HEK293 (cell line): ENCODE measurements around the gene OSBP.

Experiments
- CTCF ChIA-PET: fragments of 350-600 bp; formaldehyde crosslinking; extraction: SDS; loops from one replicate; lab custom pipeline; 2021; ENCODE audit warnings: antibody characterized with exemption; lab: Yijun Ruan, JAX
- POLR2A ChIA-PET: fragments of 300-600 bp; formaldehyde crosslinking; extraction: SDS; loops from one replicate; lab custom pipeline; 2020; ENCODE audit warnings: antibody characterized with exemption, inconsistent platforms; lab: Yijun Ruan, JAX
- H3K27ac ChIP-seq: fragments of 200-500 bp; sonication (Bioruptor generic); 2 replicates; pipeline ENCODE4 v1.5.1; 2014; ENCODE audit warnings: low read depth, low read length, control low read depth, inconsistent platforms; ENCODE audit errors: extremely low read depth
- H3K36me3 ChIP-seq, 2 experiments: fragments of 200-500 bp in 1 of 2; sonication (Bioruptor generic) in 1 of 2; 1 replicate in 1 of 2; 2 replicates in 1 of 2; pipeline ENCODE4 v1.5.1; 2014 to 2017; ENCODE audit warnings: inconsistent platforms in 2 of 2, low read length in 2 of 2; ENCODE audit not compliant: control insufficient read depth in 2 of 2, insufficient read depth in 1 of 2
- H3K4me1 ChIP-seq: fragments of 200-500 bp; sonication (Bioruptor generic); 2 replicates; pipeline ENCODE4 v1.5.1; 2014; ENCODE audit warnings: mild to moderate bottlenecking, low read length, inconsistent platforms; ENCODE audit not compliant: control insufficient read depth, insufficient read depth
- H3K4me3 ChIP-seq: 2 replicates; pipeline ENCODE4 v1.5.1; 2011; ENCODE audit warnings: low read depth, mild to moderate bottlenecking, control low read depth, low read length, moderate library complexity
- H3K9me3 ChIP-seq: fragments of 200-500 bp; sonication (Bioruptor generic); 2 replicates; pipeline ENCODE4 v1.5.1; 2014; ENCODE audit warnings: low read depth, low read length, inconsistent platforms; ENCODE audit not compliant: control insufficient read depth, insufficient read depth
- ATF2 ChIP-seq: fragments of 450-650 bp; formaldehyde crosslinking; IDR thresholded peaks from 2 replicates; pipeline ENCODE4 v1.5.1; 2016; ENCODE audit warnings: missing biosample characterization, missing genetic modification characterization, low read depth
- BCL11B ChIP-seq: fragments of 450-650 bp; formaldehyde crosslinking; IDR thresholded peaks from 2 replicates; pipeline ENCODE4 v1.5.1; 2016; ENCODE audit warnings: low read depth, missing biosample characterization, missing genetic modification characterization
- EGR2 ChIP-seq: fragments of 450-650 bp; formaldehyde crosslinking; IDR thresholded peaks from 2 replicates; pipeline ENCODE4 v1.5.1; 2016; ENCODE audit warnings: low read depth, missing biosample characterization, missing genetic modification characterization
- KLF17 ChIP-seq: fragments of 450-650 bp; formaldehyde crosslinking; IDR thresholded peaks from 2 replicates; pipeline ENCODE4 v1.5.1; 2016; ENCODE audit warnings: missing biosample characterization, missing genetic modification characterization
- MEIS1 ChIP-seq: sonication (generic); formaldehyde crosslinking; IDR thresholded peaks from 2 replicates; pipeline ENCODE4 v1.8.1; 2022; ENCODE audit warnings: missing genetic modification reagents, mild to moderate bottlenecking, borderline replicate concordance
- PRDM6 ChIP-seq: fragments of 450-650 bp; formaldehyde crosslinking; IDR thresholded peaks from 2 replicates; pipeline ENCODE4 v1.5.1; 2017; ENCODE audit warnings: missing biosample characterization, missing genetic modification characterization
- ZBTB49 ChIP-seq: fragments of 450-650 bp; formaldehyde crosslinking; IDR thresholded peaks from 2 replicates; pipeline ENCODE4 v1.5.1; 2016; ENCODE audit warnings: missing biosample characterization, missing genetic modification characterization, low read depth
- ZBTB8A ChIP-seq: fragments of 450-650 bp; formaldehyde crosslinking; IDR thresholded peaks from 2 replicates; pipeline ENCODE4 v1.5.1; 2016; ENCODE audit warnings: missing biosample characterization, missing genetic modification characterization
- ZFHX2 ChIP-seq: fragments of 450-650 bp; formaldehyde crosslinking; conservative IDR thresholded peaks from 2 replicates; pipeline ENCODE4 v1.5.1; 2016; ENCODE audit warnings: missing biosample characterization, missing genetic modification characterization
- ZNF184 ChIP-seq: fragments of 450-650 bp; IDR thresholded peaks from 2 replicates; pipeline ENCODE4 v1.5.1; 2018; ENCODE audit warnings: missing biosample characterization, mild to moderate bottlenecking, missing genetic modification characterization
- ZNF19 ChIP-seq: fragments of 450-650 bp; formaldehyde crosslinking; IDR thresholded peaks from 2 replicates; pipeline ENCODE4; 2016; ENCODE audit warnings: missing biosample characterization, missing genetic modification characterization, low read depth
- ZNF223 ChIP-seq: fragments of 450-650 bp; formaldehyde crosslinking; IDR thresholded peaks from 2 replicates; pipeline ENCODE4 v1.5.1; 2016; ENCODE audit warnings: missing biosample characterization, missing genetic modification characterization
- ZNF23 ChIP-seq: fragments of 450-650 bp; formaldehyde crosslinking; IDR thresholded peaks from 2 replicates; pipeline ENCODE4 v1.5.1; 2016; ENCODE audit warnings: missing biosample characterization, missing genetic modification characterization, borderline replicate concordance
- ZNF239 ChIP-seq: fragments of 450-650 bp; formaldehyde crosslinking; IDR thresholded peaks from 2 replicates; pipeline ENCODE4 v1.5.1; 2016; ENCODE audit warnings: missing biosample characterization, missing genetic modification characterization
- ZNF24 ChIP-seq: fragments of 450-650 bp; formaldehyde crosslinking; IDR thresholded peaks from 2 replicates; pipeline ENCODE4 v1.5.1; 2016; ENCODE audit warnings: missing biosample characterization, missing genetic modification characterization
- ZNF266 ChIP-seq: fragments of 450-650 bp; formaldehyde crosslinking; IDR thresholded peaks from 2 replicates; pipeline ENCODE4 v1.5.1; 2016; ENCODE audit warnings: missing biosample characterization, missing genetic modification characterization, low read depth
- ZNF280D ChIP-seq: fragments of 450-650 bp; formaldehyde crosslinking; IDR thresholded peaks from 2 replicates; pipeline ENCODE4 v1.5.1; 2016; ENCODE audit warnings: missing biosample characterization, missing genetic modification characterization
- ZNF311 ChIP-seq: fragments of 450-650 bp; formaldehyde crosslinking; IDR thresholded peaks from 2 replicates; pipeline ENCODE4 v1.5.1; 2017; ENCODE audit warnings: missing biosample characterization, missing genetic modification characterization, borderline replicate concordance
- ZNF394 ChIP-seq: fragments of 450-650 bp; formaldehyde crosslinking; IDR thresholded peaks from 2 replicates; pipeline ENCODE4 v1.5.1; 2016; ENCODE audit warnings: missing biosample characterization, missing genetic modification characterization, mild to moderate bottlenecking, moderate library complexity, borderline replicate concordance
- ZNF670 ChIP-seq: fragments of 450-650 bp; formaldehyde crosslinking; IDR thresholded peaks from 2 replicates; pipeline ENCODE4 v1.5.1; 2016; ENCODE audit warnings: missing biosample characterization, missing genetic modification characterization, low read depth
- ZNF704 ChIP-seq: fragments of 450-650 bp; formaldehyde crosslinking; IDR thresholded peaks from 2 replicates; pipeline ENCODE4 v1.5.1; 2016; ENCODE audit warnings: missing biosample characterization, missing genetic modification characterization
- ZSCAN30 ChIP-seq: fragments of 450-650 bp; IDR thresholded peaks from 2 replicates; pipeline ENCODE4 v1.5.1; 2018; ENCODE audit warnings: missing biosample characterization, mild to moderate bottlenecking, missing genetic modification characterization, moderate library complexity

The OSBP gene

GRCh38 chr11:59551659-59552521 is 63.7 kb downstream of the OSBP start (continued):
- TF ChIP-seq PRDM6 (tag by site-specific recombination) (peak; percentile 51; the same call in 1 of the 2 replicates), ZNF704 (no peak), MEIS1 (CRISPR knock-in tag) (no peak)
- TF ChIP-seq, all 188 proteins: peak for 18

GRCh38 chr11:59550842-59551658 is 64.5 kb downstream of the OSBP start:
- no peaks in the 10 kb centered on the region for H3K36me3 ChIP-seq
- H3K27ac ChIP-seq: peak overlapping the region; percentile 1; the same call in 1 of the 2 replicates
- ChIA-PET CTCF (interaction anchor here (0.9 to 1.3 kb wide), 2 partner anchors 14 to 129 kb away, joined by 3 read pairs; no protein-coding TSS in a partner anchor), POLR2A (interaction anchor here (0.6 to 1.3 kb wide), 5 partner anchors 10 to 118 kb away, joined by 3 to 6 read pairs (median 4); partner anchors contain the start of genes OSBP and PATL1)
- no peaks in the 10 kb centered on the region for H3K9me3 ChIP-seq
- peak overlapping the region; percentile 46 for H3K4me3 ChIP-seq
- H3K4me1 ChIP-seq: no peaks in the 10 kb centered on the region
- TF ChIP-seq ZNF311 (tag by site-specific recombination) (no peak), ZNF670 (tag by site-specific recombination) (no peak), ZNF239 (tag by site-specific recombination) (no peak), ZBTB49 (tag by site-specific recombination) (no peak), ZNF266 (tag by site-specific recombination) (no peak), ZNF24 (no peak), ZNF19 (tag by site-specific recombination) (no peak), KLF17 (peak; percentile 17; the same call in 1 of the 2 replicates), ZBTB8A (tag by site-specific recombination) (no peak), ZSCAN30 (tag by site-specific recombination) (no peak; the same call in 1 of the 2 replicates), ZNF394 (tag by site-specific recombination) (no peak), BCL11B (tag by site-specific recombination) (no peak), ZNF223 (tag by site-specific recombination) (no peak), ZNF23 (tag by site-specific recombination) (no peak), ZNF280D (tag by site-specific recombination) (no peak), ZNF184 (tag by site-specific recombination) (0 out of 2 replicates have a peak, but pooled peaks have one; percentile 3), ATF2 (tag by site-specific recombination) (no peak), ZFHX2 (tag by site-specific recombination) (no peak), EGR2 (no peak)
